ENCODE data around the gene CMTM6. TPM values are rescaled to one million over a fixed set of nuclear protein-coding genes. Genes with fewer than 3 reads are reported as not detected.
A peak's percentile ranks its signal among the peaks of the same experiment; 100 is the strongest.

CMTM6 gene
- total and polyA plus RNA-seq, 9 of the 15 experiments (the other 6 are each of a cell fraction or from before 2014, with no cell fraction given) = 8.9 to 39.7 (median 19.5) TPM

DNA sequence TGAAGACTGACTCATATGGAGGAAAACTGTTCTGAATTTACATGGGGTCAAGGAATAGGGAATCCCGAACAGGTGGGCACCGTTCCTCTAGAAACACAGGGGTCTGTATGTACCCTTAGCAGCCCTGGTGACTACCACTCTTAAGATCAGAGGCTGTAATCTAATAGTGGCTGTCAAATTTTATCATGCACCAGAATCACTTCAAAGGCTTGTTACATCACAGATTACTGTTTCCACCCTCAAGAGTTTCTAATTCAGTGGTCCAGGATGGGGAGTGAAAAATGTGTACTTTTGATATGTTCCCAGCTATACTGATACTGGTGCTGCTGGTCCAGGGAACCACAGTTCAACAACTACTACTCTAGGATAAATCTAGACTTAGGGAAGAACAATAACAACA lies 40.2 kb upstream of the CMTM6 start:
- 96% methylated on average over 2 of the region's 2 CpGs for WGBS (ENCODE audit: insufficient coverage, low coverage, missing lambda C conversion rate)
- intact Hi-C loops (cut with micrococcal nuclease) (no loop called here), in situ Hi-C loops (cut with MboI) (no loop called here)
- TF ChIP-seq, protein P1, sequence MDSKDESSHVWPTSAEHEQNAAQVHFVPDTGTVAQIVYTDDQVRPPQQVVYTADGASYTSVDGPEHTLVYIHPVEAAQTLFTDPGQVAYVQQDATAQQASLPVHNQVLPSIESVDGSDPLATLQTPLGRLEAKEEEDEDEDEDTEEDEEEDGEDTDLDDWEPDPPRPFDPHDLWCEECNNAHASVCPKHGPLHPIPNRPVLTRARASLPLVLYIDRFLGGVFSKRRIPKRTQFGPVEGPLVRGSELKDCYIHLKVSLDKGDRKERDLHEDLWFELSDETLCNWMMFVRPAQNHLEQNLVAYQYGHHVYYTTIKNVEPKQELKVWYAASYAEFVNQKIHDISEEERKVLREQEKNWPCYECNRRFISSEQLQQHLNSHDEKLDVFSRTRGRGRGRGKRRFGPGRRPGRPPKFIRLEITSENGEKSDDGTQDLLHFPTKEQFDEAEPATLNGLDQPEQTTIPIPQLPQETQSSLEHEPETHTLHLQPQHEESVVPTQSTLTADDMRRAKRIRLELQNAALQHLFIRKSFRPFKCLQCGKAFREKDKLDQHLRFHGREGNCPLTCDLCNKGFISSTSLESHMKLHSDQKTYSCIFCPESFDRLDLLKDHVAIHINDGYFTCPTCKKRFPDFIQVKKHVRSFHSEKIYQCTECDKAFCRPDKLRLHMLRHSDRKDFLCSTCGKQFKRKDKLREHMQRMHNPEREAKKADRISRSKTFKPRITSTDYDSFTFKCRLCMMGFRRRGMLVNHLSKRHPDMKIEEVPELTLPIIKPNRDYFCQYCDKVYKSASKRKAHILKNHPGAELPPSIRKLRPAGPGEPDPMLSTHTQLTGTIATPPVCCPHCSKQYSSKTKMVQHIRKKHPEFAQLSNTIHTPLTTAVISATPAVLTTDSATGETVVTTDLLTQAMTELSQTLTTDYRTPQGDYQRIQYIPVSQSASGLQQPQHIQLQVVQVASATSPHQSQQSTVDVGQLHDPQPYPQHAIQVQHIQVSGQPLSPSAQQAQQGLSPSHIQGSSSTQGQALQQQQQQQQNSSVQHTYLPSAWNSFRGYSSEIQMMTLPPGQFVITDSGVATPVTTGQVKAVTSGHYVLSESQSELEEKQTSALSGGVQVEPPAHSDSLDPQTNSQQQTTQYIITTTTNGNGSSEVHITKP (IDR thresholded peaks at IDR 0.05; ENCODE audit: partially characterized antibody) = peak; percentile 50
- TF ChIP-seq ZNF398 (CRISPR knock-in tag; IDR thresholded peaks at IDR 0.05) (no peak), JUN (IDR thresholded peaks at IDR 0.05; ENCODE audit: borderline replicate concordance, low read depth, low read length) (no peak), JUN (CRISPR knock-in tag; IDR thresholded peaks at IDR 0.05; ENCODE audit: borderline replicate concordance) (no peak)
- Histone ChIP-seq H3K4me1 (replicated peaks in 1 of 2; ENCODE audit: control insufficient read depth in 2 of 2, insufficient read depth in 2 of 2, low read length in 2 of 2) (no peaks in the 10 kb centered on the region), H3K9ac (ENCODE audit: insufficient read depth in 1 of 2, low read depth in 2 of 2, low read length in 2 of 2) (no peak overlapping the region), H3K27me3 (ENCODE audit: control insufficient read depth in 2 of 2, insufficient read depth in 2 of 2, low read length in 2 of 2) (no peaks in the 10 kb centered on the region), H3K9me3 (replicated peaks; ENCODE audit: control insufficient read depth, insufficient read depth, low read depth, low read length) (no peaks in the 10 kb centered on the region), H3K4me3 (no peak overlapping the region), H4K20me1 (replicated peaks; ENCODE audit: control insufficient read depth, insufficient read depth, low read length) (no peaks in the 10 kb centered on the region), H3K4me2 (ENCODE audit: insufficient read depth, low read length) (no peak overlapping the region), H3K27ac (ENCODE audit: extremely low read depth, low read depth, low read length) (no peak overlapping the region), H3K79me2 (ENCODE audit: control insufficient read depth, insufficient read depth, low read length) (peaks cover 26% of the 10 kb centered on the region), H3K36me3 (ENCODE audit: control insufficient read depth, insufficient read depth, low read length) (peaks cover 51% of the 10 kb centered on the region), H3K9me1 (ENCODE audit: control insufficient read depth, insufficient read depth, low read length) (no peaks in the 10 kb centered on the region), H2AFZ (ENCODE audit: low read depth, low read length) (no peak overlapping the region)
- TSS peak; percentile 21 for BruUV-seq (replicated peaks)
- FAIRE-seq (no peak), DNase-seq (ENCODE audit: extremely low read depth in 1 of 4, low spot score in 3 of 4) (no peak), ATAC-seq (no peak)
- CTCF ChIA-PET (ENCODE audit: low intra/inter-chr PET ratio) = no interaction called here
- POLR2A ChIA-PET = interaction anchor here (0.6 to 1.4 kb wide), 3 partner anchors 8 to 15 kb away, joined by 3 to 4 read pairs (median 3); no protein-coding TSS in a partner anchor

Measured in K562 (cell line).